HepG2 (cell line): Measurements from ENCODE around the gene NPBWR2. TPM values are rescaled to one million over a fixed set of nuclear protein-coding genes. Genes with fewer than 3 reads are reported as not detected.

Experiments used
- ATAC-seq: fragments of 200-7000 bp; cut with Tn5 transposase; 3 replicates; pipeline ENCODE4 v1.9.1; 2020; ENCODE audit warnings: mild to moderate bottlenecking, moderate library complexity
- BruUV-seq: library from RNA; stranded (reverse); fragments of 400-500 nt; replicated peaks from 2 replicates; lab custom pipeline; 2021; lab: Mats Ljungman, UMichigan
- CTCF ChIA-PET: fragments of 300-600 bp; formaldehyde crosslinking; extraction: SDS; loops from one replicate; lab custom pipeline; 2021; ENCODE audit warnings: low total read pairs, inconsistent platforms, low intra/inter-chr PET ratio; lab: Yijun Ruan, JAX
- POLR2A ChIA-PET: fragments of 350-600 bp; sonication (Branson Sonifier 250); formaldehyde crosslinking; loops from one replicate; lab custom pipeline; 2020; ENCODE audit warnings: antibody characterized with exemption, inconsistent platforms; lab: Yijun Ruan, JAX
- DNase-seq: peaks from one replicate; pipeline ENCODE4 v3.0.0-alpha.2; 2015; ENCODE audit warnings: low spot score
- FAIRE-seq: peaks from 3 replicates; lab custom pipeline; 2011; peaks lifted over from hg19 to GRCh38; lab: Jason Lieb, UNC
- H2AFZ ChIP-seq: one replicate; pipeline ENCODE4 v1.6.1; 2011; ENCODE audit warnings: low read length, inconsistent platforms
- H3K27ac ChIP-seq: fragments of 300-600 bp; 3 replicates; pipeline ENCODE4 v1.8.0; 2011; ENCODE audit warnings: mixed run types, mild to moderate bottlenecking, mixed read lengths, low read length, inconsistent platforms; ENCODE audit not compliant: insufficient read depth; ENCODE audit errors: extremely low read length
- H3K27me3 ChIP-seq, 2 experiments: fragments of 200-600 bp in 1 of 2; 2 replicates in 1 of 2; 3 replicates in 1 of 2; pipeline versions ENCODE4 v1.6.0 to v1.8.0; 2011; ENCODE audit warnings: low read length in 2 of 2, mild to moderate bottlenecking in 2 of 2, moderate library complexity in 2 of 2, inconsistent platforms in 1 of 2; ENCODE audit not compliant: insufficient read depth in 2 of 2, control insufficient read depth in 1 of 2
- H3K36me3 ChIP-seq, 2 experiments: fragments of 200-600 bp in 1 of 2; replicated peaks in 1 of 2; 2 replicates in 1 of 2; 3 replicates in 1 of 2; pipeline versions ENCODE4 v1.5.1 to v1.8.0; 2011; ENCODE audit warnings: low read length in 2 of 2, inconsistent platforms in 1 of 2; ENCODE audit not compliant: insufficient read depth in 2 of 2, control insufficient read depth in 1 of 2
- H3K4me1 ChIP-seq: 2 replicates; pipeline ENCODE4 v1.5.1; 2012; ENCODE audit warnings: low read length, inconsistent platforms; ENCODE audit not compliant: insufficient read depth
- H3K4me2 ChIP-seq: 2 replicates; pipeline ENCODE4 v1.6.0; 2011; ENCODE audit warnings: low read depth, low read length, inconsistent platforms
- H3K4me3 ChIP-seq, 3 experiments: fragments of 200-600 bp in 1 of 3; sonication (generic), shearing (Covaris generic) in 1 of 3; replicated peaks in 1 of 3; 2 replicates each; pipeline ENCODE4 v1.5.1; 2011 to 2016; ENCODE audit warnings: low read length in 3 of 3, inconsistent platforms in 2 of 3, low read depth in 2 of 3, mild to moderate bottlenecking in 2 of 3, control low read depth in 1 of 3, mixed read lengths in 1 of 3; ENCODE audit not compliant: insufficient read depth in 1 of 3
- H3K79me2 ChIP-seq: one replicate; pipeline ENCODE4 v1.6.1; 2011; ENCODE audit warnings: low read length, inconsistent platforms; ENCODE audit not compliant: insufficient read depth
- H3K9ac ChIP-seq: 2 replicates; pipeline ENCODE4 v1.6.0; 2011; ENCODE audit warnings: mild to moderate bottlenecking, low read depth, low read length, inconsistent platforms; ENCODE audit not compliant: insufficient read depth
- H3K9me3 ChIP-seq: 2 replicates; pipeline ENCODE4 v1.5.1; 2012; ENCODE audit warnings: mild to moderate bottlenecking, low read length
- H4K20me1 ChIP-seq: 2 replicates; pipeline ENCODE4 v1.6.0; 2011; ENCODE audit warnings: inconsistent platforms, mild to moderate bottlenecking, low read length, moderate library complexity; ENCODE audit not compliant: insufficient read depth
- ASH2L ChIP-seq: fragments of 300-600, 200-600 bp; sonication (generic); IDR thresholded peaks from 2 replicates; pipeline ENCODE4 v1.7.0; 2017; ENCODE audit warnings: low read depth, mild to moderate bottlenecking, moderate library complexity, mixed read lengths, low read length; ENCODE audit not compliant: insufficient read length
- CAMTA2 ChIP-seq: sonication (generic); formaldehyde crosslinking; IDR thresholded peaks from 2 replicates; pipeline ENCODE4 v1.4.0; 2020; ENCODE audit warnings: mild to moderate bottlenecking, missing genetic modification reagents, borderline replicate concordance
- FIP1L1 ChIP-seq: fragments of 200-400 bp; formaldehyde crosslinking; IDR thresholded peaks from 2 replicates; pipeline ENCODE4 v1.6.1; 2018; ENCODE audit warnings: low read depth, mild to moderate bottlenecking, low read length, moderate library complexity, borderline replicate concordance; ENCODE audit not compliant: insufficient read depth
- ZFAT ChIP-seq: sonication (generic); formaldehyde crosslinking; conservative IDR thresholded peaks from 2 replicates; pipeline ENCODE4 v1.8.1; 2023; ENCODE audit warnings: missing genetic modification reagents, inconsistent platforms
- ZNF235 ChIP-seq: sonication (generic); formaldehyde crosslinking; IDR thresholded peaks from 2 replicates; pipeline ENCODE4 v1.8.1; 2023; ENCODE audit warnings: mild to moderate bottlenecking, missing genetic modification reagents, borderline replicate concordance
- ZNF460 ChIP-seq: sonication (generic); formaldehyde crosslinking; IDR thresholded peaks from 2 replicates; pipeline ENCODE4 v1.5.1; 2020; ENCODE audit warnings: missing genetic modification reagents, mild to moderate bottlenecking, borderline replicate concordance
- WGBS: methylation state at CpG from one replicate; pipeline ENCODE4 v1.1.6; 2017; ENCODE audit warnings: low lambda C conversion rate; 5-methylcytosine and 5-hydroxymethylcytosine counted together
- in situ Hi-C: cut with HindIII; loops from 2 replicates; pipeline ENCODE4 v1.10.0; 2017; ENCODE audit warnings: low pct_unique_long_range_greater_than_20kb; ENCODE audit not compliant: extremely low pct_ligation_motif_present
- intact Hi-C: fragments of 100-400 bp; cut with micrococcal nuclease; formaldehyde crosslinking; loops from one replicate; pipeline ENCODE4 v1.10.0; 2022; ENCODE audit not compliant: unreplicated experiment
- polyA plus RNA-seq, 8 experiments: library from polyadenylated mRNA; depleted of rRNA in 3 of 8; stranded (reverse) in 7 of 8; unstranded in 1 of 8; fragments of >200 nt; fragmentation: Illumina TruSeq in 4 of 8; extraction: Trizol in 4 of 8; gene quantifications; 2 replicates each; pipeline versions ENCODE4 v1.2.1 to v1.2.3, GENCODE V29; 2011 to 2016; ENCODE audit warnings: low read depth in 4 of 8, missing spikeins in 1 of 8, mixed read lengths in 1 of 8; ENCODE audit not compliant: insufficient read depth in 1 of 8
- total RNA-seq, 5 experiments: library from RNA; depleted of rRNA; stranded (reverse); fragments of >200 nt; fragmentation: Illumina TruSeq; extraction: Trizol; gene quantifications; 2 replicates each; pipeline ENCODE4 v1.2.3, GENCODE V29; 2016; ENCODE audit warnings: low read depth in 1 of 5
- TF ChIP-seq, protein P1 (sequence below): sonication (generic); formaldehyde crosslinking; conservative IDR thresholded peaks from 2 replicates; pipeline ENCODE4 v1.4.0; 2020; ENCODE audit warnings: missing genetic modification reagents
- TF ChIP-seq, protein P2 (sequence below): fragments of 450-650 bp; IDR thresholded peaks from 2 replicates; pipeline ENCODE4 v1.6.1; 2016
- TF ChIP-seq, protein P3 (sequence below): sonication (generic); formaldehyde crosslinking; IDR thresholded peaks from 2 replicates; pipeline ENCODE4 v1.5.1; 2020; ENCODE audit warnings: mild to moderate bottlenecking, missing genetic modification reagents, moderate library complexity

Gene NPBWR2
- total and polyA plus RNA-seq, 2 of the 13 experiments (the other 11 are each of a cell fraction or from before 2014, with no cell fraction given) = not detected

DNA sequence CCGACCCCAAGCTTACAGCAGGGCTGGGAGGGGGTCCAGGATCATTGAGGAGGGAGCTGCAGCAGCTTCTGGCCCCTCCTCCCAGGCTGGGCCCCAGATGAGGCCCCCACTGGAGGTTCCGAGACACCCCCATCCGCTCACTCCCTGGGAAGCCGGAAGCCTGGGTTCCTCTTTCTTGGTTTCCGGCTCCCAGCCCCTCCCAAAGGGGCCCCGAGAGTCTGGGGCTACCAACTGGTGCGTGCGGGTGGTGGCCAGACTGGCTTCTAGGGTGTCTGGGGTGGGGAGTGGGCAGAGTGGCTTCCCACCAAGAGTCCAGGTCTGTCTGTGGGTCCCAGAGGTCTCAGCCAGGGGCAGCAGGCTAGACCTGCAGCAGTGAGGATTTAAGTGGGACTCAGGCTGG lies 30.3 kb downstream of the NPBWR2 start:
- POLR2A ChIA-PET = interaction anchor here (4.9 kb wide), 1 partner anchor 12 kb away, joined by 25 read pairs; no protein-coding TSS in a partner anchor
- H3K79me2 ChIP-seq = no peaks in the 10 kb centered on the region
- H3K36me3 ChIP-seq = no peaks in the 10 kb centered on the region
- H4K20me1 ChIP-seq = 0 out of 2 replicates have a peak, but pooled peaks cover 5% of the 10 kb centered on the region
- H3K9ac ChIP-seq = no peak overlapping the region
- H3K9me3 ChIP-seq = no peaks in the 10 kb centered on the region
- H3K4me1 ChIP-seq = peaks cover 37% of the 10 kb centered on the region
- TF ChIP-seq ZNF235 (no peak), ZFAT (CRISPR knock-in tag) (no peak), ZNF460 (no peak), ASH2L (no peak)
- TF ChIP-seq, protein P1, sequence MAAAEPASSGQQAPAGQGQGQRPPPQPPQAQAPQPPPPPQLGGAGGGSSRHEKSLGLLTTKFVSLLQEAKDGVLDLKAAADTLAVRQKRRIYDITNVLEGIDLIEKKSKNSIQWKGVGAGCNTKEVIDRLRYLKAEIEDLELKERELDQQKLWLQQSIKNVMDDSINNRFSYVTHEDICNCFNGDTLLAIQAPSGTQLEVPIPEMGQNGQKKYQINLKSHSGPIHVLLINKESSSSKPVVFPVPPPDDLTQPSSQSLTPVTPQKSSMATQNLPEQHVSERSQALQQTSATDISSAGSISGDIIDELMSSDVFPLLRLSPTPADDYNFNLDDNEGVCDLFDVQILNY (CRISPR knock-in tag) = no peak
- no peak overlapping the region for H2AFZ ChIP-seq
- no TSS peak for BruUV-seq
- no peak for FAIRE-seq
- H3K4me3 ChIP-seq = no peak overlapping the region
- no peak for DNase-seq
- intact Hi-C loops (no loop called here), in situ Hi-C loops (no loop called here)
- WGBS = 82% methylated on average over 8 of the region's 8 CpGs
- no peak for ATAC-seq
- no peaks in the 10 kb centered on the region for H3K27me3 ChIP-seq
- CTCF ChIA-PET = no interaction called here
- H3K27ac ChIP-seq = no peak overlapping the region
- no peak overlapping the region for H3K4me2 ChIP-seq

DNA sequence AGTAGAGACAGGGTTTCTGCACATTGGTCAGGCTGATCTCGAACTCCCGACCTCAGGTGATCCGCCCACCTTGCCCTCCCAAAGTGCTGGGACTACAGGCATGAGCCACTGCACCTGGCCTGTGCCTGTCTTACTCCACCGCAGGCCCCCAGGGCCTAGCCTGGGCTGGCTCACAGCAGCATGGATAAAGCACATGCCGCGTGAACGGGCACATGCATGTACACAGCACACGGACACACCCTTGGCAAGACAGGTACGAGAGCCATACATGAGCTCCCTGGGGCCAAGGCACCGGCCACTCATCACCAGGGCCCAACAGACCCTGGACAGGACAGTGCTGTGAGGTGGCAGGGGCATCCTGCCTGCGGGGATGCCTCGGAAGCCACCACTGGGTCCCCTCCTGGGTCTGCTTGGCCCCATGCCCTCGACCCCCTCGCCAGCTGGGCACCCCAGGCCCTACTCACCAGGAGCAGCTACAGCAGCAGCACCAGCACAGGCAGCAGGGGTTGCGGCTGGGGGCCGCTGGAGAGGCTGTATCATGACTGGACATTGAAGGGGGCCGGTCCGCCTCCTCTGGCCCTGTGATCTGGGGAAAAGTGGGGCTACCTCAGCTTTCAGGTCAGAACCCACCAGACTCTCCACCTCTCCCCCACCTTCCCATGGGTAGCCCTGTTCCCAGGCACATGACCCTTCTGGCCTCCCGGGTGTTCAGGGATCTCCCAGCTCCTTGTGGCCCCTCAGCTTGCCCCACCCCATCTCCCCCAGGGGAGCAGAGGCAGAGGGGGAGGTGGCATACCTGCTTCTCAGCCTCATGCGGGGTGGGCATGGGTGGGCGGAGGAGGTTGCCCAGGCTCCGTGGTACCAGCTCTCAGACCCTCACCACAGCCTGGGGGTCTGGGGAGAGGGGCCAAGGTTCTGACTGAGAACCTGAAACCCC lies 31.0 kb downstream of the NPBWR2 start:
- ChIA-PET POLR2A (no interaction called here), CTCF (no interaction called here)
- H3K9ac ChIP-seq = no peak overlapping the region
- ATAC-seq (no peak), FAIRE-seq (no peak), DNase-seq (no peak)
- BruUV-seq = no TSS peak
- intact Hi-C loops = no loop called here
- WGBS = 91% methylated on average over 15 of the region's 22 CpGs
- H3K36me3 ChIP-seq = no peaks in the 10 kb centered on the region
- in situ Hi-C loops = no loop called here
- H3K4me2 ChIP-seq = no peak overlapping the region
- no peak overlapping the region for H2AFZ ChIP-seq
- H4K20me1 ChIP-seq = no peaks in the 10 kb centered on the region
- no peaks in the 10 kb centered on the region for H3K27me3 ChIP-seq
- peaks cover 30% of the 10 kb centered on the region for H3K4me1 ChIP-seq
- no peaks in the 10 kb centered on the region for H3K9me3 ChIP-seq
- H3K4me3 ChIP-seq = no peak overlapping the region
- no peak overlapping the region for H3K27ac ChIP-seq
- H3K79me2 ChIP-seq = no peaks in the 10 kb centered on the region
- TF ChIP-seq FIP1L1 = no peak
- TF ChIP-seq, protein P2, sequence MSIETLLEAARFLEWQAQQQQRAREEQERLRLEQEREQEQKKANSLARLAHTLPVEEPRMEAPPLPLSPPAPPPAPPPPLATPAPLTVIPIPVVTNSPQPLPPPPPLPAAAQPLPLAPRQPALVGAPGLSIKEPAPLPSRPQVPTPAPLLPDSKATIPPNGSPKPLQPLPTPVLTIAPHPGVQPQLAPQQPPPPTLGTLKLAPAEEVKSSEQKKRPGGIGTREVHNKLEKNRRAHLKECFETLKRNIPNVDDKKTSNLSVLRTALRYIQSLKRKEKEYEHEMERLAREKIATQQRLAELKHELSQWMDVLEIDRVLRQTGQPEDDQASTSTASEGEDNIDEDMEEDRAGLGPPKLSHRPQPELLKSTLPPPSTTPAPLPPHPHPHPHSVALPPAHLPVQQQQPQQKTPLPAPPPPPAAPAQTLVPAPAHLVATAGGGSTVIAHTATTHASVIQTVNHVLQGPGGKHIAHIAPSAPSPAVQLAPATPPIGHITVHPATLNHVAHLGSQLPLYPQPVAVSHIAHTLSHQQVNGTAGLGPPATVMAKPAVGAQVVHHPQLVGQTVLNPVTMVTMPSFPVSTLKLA = peak; percentile 59; the same call in 1 of the 2 replicates
- TF ChIP-seq, protein P3, sequence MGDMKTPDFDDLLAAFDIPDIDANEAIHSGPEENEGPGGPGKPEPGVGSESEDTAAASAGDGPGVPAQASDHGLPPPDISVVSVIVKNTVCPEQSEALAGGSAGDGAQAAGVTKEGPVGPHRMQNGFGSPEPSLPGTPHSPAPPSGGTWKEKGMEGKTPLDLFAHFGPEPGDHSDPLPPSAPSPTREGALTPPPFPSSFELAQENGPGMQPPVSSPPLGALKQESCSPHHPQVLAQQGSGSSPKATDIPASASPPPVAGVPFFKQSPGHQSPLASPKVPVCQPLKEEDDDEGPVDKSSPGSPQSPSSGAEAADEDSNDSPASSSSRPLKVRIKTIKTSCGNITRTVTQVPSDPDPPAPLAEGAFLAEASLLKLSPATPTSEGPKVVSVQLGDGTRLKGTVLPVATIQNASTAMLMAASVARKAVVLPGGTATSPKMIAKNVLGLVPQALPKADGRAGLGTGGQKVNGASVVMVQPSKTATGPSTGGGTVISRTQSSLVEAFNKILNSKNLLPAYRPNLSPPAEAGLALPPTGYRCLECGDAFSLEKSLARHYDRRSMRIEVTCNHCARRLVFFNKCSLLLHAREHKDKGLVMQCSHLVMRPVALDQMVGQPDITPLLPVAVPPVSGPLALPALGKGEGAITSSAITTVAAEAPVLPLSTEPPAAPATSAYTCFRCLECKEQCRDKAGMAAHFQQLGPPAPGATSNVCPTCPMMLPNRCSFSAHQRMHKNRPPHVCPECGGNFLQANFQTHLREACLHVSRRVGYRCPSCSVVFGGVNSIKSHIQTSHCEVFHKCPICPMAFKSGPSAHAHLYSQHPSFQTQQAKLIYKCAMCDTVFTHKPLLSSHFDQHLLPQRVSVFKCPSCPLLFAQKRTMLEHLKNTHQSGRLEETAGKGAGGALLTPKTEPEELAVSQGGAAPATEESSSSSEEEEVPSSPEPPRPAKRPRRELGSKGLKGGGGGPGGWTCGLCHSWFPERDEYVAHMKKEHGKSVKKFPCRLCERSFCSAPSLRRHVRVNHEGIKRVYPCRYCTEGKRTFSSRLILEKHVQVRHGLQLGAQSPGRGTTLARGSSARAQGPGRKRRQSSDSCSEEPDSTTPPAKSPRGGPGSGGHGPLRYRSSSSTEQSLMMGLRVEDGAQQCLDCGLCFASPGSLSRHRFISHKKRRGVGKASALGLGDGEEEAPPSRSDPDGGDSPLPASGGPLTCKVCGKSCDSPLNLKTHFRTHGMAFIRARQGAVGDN = peak; percentile 5; the same call in 1 of the 2 replicates
- TF ChIP-seq CAMTA2 = no peak
